Activated B cell treated with CpG ODN at 0.5 μM for 24 hours (primary cell): ENCODE results near the gene ADAMTS17. TPM values are rescaled to one million over a fixed set of nuclear protein-coding genes. Genes with fewer than 3 reads are reported as not detected.

Source experiments
- ATAC-seq: fragments of 200-7000 bp; cut with Tn5 transposase; one replicate; pipeline ENCODE4 v1.10.0; 2021; ENCODE audit warnings: low read depth, mild to moderate bottlenecking, moderate library complexity
- CTCF ChIA-PET: fragments of 350-600 bp; sonication (Branson Sonifier 250); formaldehyde crosslinking; loops from one replicate; lab custom pipeline; 2021; ENCODE audit warnings: antibody characterized with exemption; lab: Charles Lee
- POLR2A ChIA-PET: fragments of 350-600 bp; sonication (Branson Sonifier 250); formaldehyde crosslinking; loops from one replicate; lab custom pipeline; 2021; ENCODE audit warnings: antibody characterized with exemption; lab: Charles Lee
- DNase-seq: peaks from one replicate; pipeline ENCODE4 v3.0.0; 2022
- H3K27ac Mint-ChIP-seq: one replicate; pipeline ENCODE4 v1.8.0; 2020; ENCODE audit warnings: mixed read lengths
- H3K27me3 Mint-ChIP-seq: one replicate; pipeline ENCODE4 v1.8.0; 2021; ENCODE audit warnings: mixed read lengths
- H3K36me3 Mint-ChIP-seq: one replicate; pipeline ENCODE4 v1.8.0; 2021; ENCODE audit warnings: low read depth, mixed read lengths
- H3K4me1 Mint-ChIP-seq: one replicate; pipeline ENCODE4 v1.8.0; 2021; ENCODE audit warnings: mixed read lengths
- H3K4me3 Mint-ChIP-seq: one replicate; pipeline ENCODE4 v1.8.0; 2020; ENCODE audit warnings: mild to moderate bottlenecking, mixed read lengths
- H3K9me3 Mint-ChIP-seq: one replicate; pipeline ENCODE4 v1.8.0; 2020; ENCODE audit warnings: mixed read lengths
- intact Hi-C: fragments of 100-400 bp; cut with micrococcal nuclease; formaldehyde crosslinking; loops from one replicate; pipeline ENCODE4 v1.15.1; 2024
- total RNA-seq: library from RNA; stranded (reverse); gene quantifications from 2 replicates; pipeline ENCODE4 v1.2.3, GENCODE V29; 2022
- TF ChIP-seq, protein P1 (sequence below): fragments of 200-600 bp; IDR thresholded peaks from one replicate; pipeline ENCODE4 v1.8.0; 2022; ENCODE audit warnings: antibody characterized with exemption, mild to moderate bottlenecking

Gene ADAMTS17
- total RNA-seq, 1 donor from 2014 or later: 1.6 TPM

DNA sequence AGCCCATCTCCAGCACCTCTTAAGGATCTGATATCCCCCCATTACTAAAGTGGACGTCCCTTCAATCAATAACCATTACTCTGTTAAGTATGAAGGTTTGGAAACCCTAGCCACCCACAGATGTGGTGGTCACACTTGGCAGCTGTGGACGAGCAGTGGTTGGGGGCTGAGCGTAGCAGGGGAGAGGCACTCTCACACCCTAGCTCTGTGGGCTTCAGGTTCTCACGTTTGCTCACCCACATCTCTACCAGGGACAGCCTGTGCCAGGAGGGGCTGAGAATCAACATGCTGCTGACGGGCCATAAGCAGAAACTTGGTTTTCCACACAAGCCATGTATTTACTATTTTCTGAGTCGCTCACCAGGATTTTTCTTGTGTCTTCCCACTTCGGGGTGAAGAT, 287.2 kb downstream of the ADAMTS17 start:
- intact Hi-C loops: no loop called here
- no peak overlapping the region for H3K4me3 Mint-ChIP-seq
- H3K27ac Mint-ChIP-seq: no peak overlapping the region
- ATAC-seq (no peak), DNase-seq (no peak)
- TF ChIP-seq, protein P1, sequence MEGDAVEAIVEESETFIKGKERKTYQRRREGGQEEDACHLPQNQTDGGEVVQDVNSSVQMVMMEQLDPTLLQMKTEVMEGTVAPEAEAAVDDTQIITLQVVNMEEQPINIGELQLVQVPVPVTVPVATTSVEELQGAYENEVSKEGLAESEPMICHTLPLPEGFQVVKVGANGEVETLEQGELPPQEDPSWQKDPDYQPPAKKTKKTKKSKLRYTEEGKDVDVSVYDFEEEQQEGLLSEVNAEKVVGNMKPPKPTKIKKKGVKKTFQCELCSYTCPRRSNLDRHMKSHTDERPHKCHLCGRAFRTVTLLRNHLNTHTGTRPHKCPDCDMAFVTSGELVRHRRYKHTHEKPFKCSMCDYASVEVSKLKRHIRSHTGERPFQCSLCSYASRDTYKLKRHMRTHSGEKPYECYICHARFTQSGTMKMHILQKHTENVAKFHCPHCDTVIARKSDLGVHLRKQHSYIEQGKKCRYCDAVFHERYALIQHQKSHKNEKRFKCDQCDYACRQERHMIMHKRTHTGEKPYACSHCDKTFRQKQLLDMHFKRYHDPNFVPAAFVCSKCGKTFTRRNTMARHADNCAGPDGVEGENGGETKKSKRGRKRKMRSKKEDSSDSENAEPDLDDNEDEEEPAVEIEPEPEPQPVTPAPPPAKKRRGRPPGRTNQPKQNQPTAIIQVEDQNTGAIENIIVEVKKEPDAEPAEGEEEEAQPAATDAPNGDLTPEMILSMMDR: no peak
- no peaks in the 10 kb centered on the region for H3K27me3 Mint-ChIP-seq
- ChIA-PET CTCF (no interaction called here), POLR2A (no interaction called here)
- H3K4me1 Mint-ChIP-seq: no peaks in the 10 kb centered on the region
- H3K36me3 Mint-ChIP-seq: no peaks in the 10 kb centered on the region
- H3K9me3 Mint-ChIP-seq: no peaks in the 10 kb centered on the region

DNA sequence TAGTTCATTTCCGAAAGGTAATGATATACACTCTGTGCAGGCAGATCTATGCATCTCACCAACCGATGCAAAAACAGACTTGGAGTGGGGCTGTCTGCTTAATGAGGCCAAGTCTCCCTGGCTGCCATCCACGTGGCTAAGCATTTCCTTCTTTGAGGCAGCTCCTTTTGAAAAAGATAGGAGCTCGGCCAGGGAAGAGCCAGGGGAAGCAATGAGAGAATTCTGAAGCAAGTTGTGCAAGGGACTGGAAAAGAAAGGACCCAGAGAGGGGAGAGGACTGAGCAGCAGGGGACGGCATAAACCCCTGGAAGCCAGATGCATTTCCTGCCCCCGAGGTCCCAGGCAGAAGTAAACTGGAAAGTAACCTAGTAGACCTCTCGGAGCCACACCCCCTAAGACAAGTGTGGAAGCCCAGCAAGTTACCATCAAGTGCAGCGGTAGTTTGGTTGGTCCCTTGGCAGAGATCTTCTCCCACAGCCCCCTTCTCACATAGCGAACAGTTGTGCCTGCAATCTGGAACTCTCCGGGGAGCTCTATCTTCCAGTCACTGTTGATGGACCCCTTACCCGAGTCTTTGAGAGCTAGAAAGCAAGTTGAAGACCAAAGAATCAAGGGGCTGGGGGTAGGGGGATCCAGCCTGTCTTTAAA, 288.2 kb downstream of the ADAMTS17 start:
- no peaks in the 10 kb centered on the region for H3K9me3 Mint-ChIP-seq
- H3K27ac Mint-ChIP-seq: no peak overlapping the region
- no peak for ATAC-seq
- intact Hi-C loops: no loop called here
- no peak overlapping the region for H3K4me3 Mint-ChIP-seq
- ChIA-PET POLR2A (no interaction called here), CTCF (no interaction called here)
- H3K36me3 Mint-ChIP-seq: no peaks in the 10 kb centered on the region
- no peaks in the 10 kb centered on the region for H3K4me1 Mint-ChIP-seq
- H3K27me3 Mint-ChIP-seq: no peaks in the 10 kb centered on the region
- TF ChIP-seq, protein P1: no peak
- no peak for DNase-seq

DNA sequence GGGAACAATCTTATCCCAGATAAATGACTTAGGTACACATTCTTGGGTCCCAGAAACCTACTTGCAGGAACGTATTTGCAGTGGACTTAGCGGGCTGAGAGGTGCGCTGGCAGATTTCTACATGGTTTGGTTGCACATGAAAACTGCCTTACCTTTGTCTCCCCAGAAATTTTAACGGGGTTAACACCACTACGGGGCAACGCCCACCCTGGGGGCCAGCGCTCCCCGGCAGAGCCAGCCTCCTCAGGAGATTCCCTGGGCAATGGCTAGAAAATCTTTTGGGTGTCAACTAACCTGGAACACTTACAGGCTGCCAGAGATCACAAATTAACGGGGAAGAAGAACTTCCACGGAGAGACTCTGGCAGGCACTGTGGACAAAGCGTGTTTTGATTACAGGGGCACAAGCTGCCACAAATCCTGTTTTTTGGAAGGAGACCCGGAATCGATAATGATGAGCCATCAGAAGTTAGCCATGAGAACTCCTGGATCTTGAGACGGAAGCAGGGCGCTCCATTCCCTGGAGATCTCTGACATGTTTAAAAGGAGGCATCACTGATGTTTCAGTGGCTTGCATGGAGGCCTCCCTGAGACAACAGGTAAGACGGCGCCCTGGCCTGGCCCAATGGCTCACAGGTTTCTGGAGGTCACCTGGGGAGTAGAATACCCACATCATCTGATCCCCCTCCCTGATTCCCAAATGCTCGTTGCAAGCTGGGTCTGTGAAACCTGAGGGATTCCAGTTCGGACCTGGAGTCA, 288.9 kb downstream of the ADAMTS17 start:
- no peak for ATAC-seq
- Mint-ChIP-seq H3K27ac (no peak overlapping the region), H3K4me3 (no peak overlapping the region), H3K9me3 (peaks cover 3% of the 10 kb centered on the region), H3K27me3 (no peaks in the 10 kb centered on the region), H3K36me3 (no peaks in the 10 kb centered on the region), H3K4me1 (no peaks in the 10 kb centered on the region)
- TF ChIP-seq, protein P1: no peak
- intact Hi-C loops: no loop called here
- ChIA-PET POLR2A (no interaction called here), CTCF (no interaction called here)
- DNase-seq: no peak

DNA sequence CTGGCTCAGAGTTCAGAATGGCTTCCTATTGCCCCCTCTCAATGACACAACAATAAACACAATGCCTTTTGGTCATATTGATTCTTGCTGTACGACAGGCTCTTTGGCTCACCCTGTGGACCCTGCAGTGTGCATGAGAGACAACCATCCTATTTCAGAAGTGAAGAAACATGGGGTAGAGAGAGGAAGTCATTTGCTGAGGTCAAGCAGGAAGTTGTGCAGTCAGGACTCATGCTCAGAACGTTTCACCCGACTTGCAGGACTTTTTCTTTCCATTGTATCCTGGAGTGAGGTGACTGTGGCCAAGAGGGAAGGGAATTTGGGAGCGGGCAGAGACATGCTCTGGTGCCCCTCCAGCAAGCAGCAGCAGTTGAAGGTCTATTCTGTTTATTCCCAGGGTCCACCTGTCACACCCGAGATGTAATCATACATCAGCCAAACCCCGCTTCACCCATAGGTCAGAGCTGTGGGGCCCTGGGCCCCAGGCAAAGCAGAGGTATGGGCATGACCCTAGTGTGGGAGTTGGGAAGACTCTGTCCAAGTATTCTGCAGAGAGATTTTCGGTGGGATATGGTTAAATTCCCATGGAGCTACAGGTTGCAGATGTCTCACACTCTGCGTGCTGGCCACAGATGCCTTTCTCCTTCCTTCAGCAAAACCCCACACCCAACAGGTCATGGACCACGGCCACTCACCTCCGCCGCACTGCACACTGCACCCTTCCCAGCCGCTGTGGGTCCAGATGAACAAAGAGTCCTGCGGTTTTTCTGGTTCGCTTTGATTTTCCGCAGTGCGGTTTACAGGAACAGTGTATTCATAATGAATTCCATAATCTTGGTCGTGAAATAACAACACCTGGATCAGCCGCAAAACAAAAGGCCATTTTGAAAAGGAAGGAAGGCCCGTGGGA, 290.6 kb downstream of the ADAMTS17 start:
- DNase-seq: no peak
- Mint-ChIP-seq H3K27me3 (no peaks in the 10 kb centered on the region), H3K4me3 (no peak overlapping the region), H3K9me3 (peaks cover 4% of the 10 kb centered on the region), H3K27ac (no peak overlapping the region), H3K4me1 (no peaks in the 10 kb centered on the region), H3K36me3 (no peaks in the 10 kb centered on the region)
- intact Hi-C loops: no loop called here
- no peak for ATAC-seq
- TF ChIP-seq, protein P1: no peak
- POLR2A ChIA-PET: no interaction called here
- CTCF ChIA-PET: no interaction called here
